Measurements from ENCODE around the gene RNF214.
"Not testable (repeated sequence)": the region's sequence is repeated elsewhere in the genome, so short reads cannot be mapped to it uniquely, and the experiment has no call there.

The RNF214 gene

GRCh38 chr11:117259417-117259816 is 26.9 kb downstream of the RNF214 start:
- no peak overlapping the region for H3K23ac ChIP-seq (ENCODE audit: low read length)
- no peak overlapping the region for H3K4me2 ChIP-seq (ENCODE audit: low read length)
- no peak overlapping the region for H2AK5ac ChIP-seq (ENCODE audit: low read length)
- no peak overlapping the region for H4K8ac ChIP-seq (ENCODE audit: low read depth, low read length)
- no peak overlapping the region for H3K18ac ChIP-seq (ENCODE audit: low read length)
- H3K27me3 ChIP-seq (ENCODE audit: insufficient read depth, low read length), result no peaks in the 10 kb centered on the region
- H4K91ac ChIP-seq (ENCODE audit: low read depth, low read length), result no peak overlapping the region
- H2BK12ac ChIP-seq (ENCODE audit: low read length), result no peak overlapping the region
- H2AFZ ChIP-seq (ENCODE audit: insufficient read depth, low read length, poor library complexity), result no peak overlapping the region
- no peak overlapping the region for H2BK5ac ChIP-seq (ENCODE audit: low read depth, low read length, poor library complexity)
- H3K4ac ChIP-seq (ENCODE audit: low read depth, low read length), result no peak overlapping the region
- H3K27ac ChIP-seq (ENCODE audit: low read depth, low read length), result no peak overlapping the region
- no peak for DNase-seq
- H3K79me2 ChIP-seq (ENCODE audit: control insufficient read depth, insufficient read depth, low read length, poor library complexity), result no peaks in the 10 kb centered on the region
- no peak overlapping the region for H2BK120ac ChIP-seq (ENCODE audit: insufficient read depth, low read length, poor library complexity)
- WGBS (ENCODE audit: extremely low coverage, insufficient coverage, insufficient read length), result no CpG with 5 or more reads among the region's 1 CpG
- H3K14ac ChIP-seq (ENCODE audit: low read length), result no peak overlapping the region
- peaks cover 5 to 11% of the 10 kb centered on the region in 2 experiments for H3K36me3 ChIP-seq (ENCODE audit: control insufficient read depth in 1 of 2, insufficient read depth in 2 of 2, low read length in 2 of 2)
- no peak overlapping the region for H3K9ac ChIP-seq (ENCODE audit: low read length)
- H3K4me1 ChIP-seq (ENCODE audit: control insufficient read depth in 1 of 2, insufficient read depth in 2 of 2, low read length in 2 of 2), result no peaks in the 10 kb centered on the region
- H3K79me1 ChIP-seq (ENCODE audit: low read length), result no peaks in the 10 kb centered on the region
- H3K4me3 ChIP-seq (ENCODE audit: low read depth, low read length), result no peak overlapping the region
- no peak overlapping the region for H4K12ac ChIP-seq (ENCODE audit: low read depth, low read length)
- H3K9me3 ChIP-seq (ENCODE audit: insufficient read depth, low read depth, low read length), result no peaks in the 10 kb centered on the region

DNA sequence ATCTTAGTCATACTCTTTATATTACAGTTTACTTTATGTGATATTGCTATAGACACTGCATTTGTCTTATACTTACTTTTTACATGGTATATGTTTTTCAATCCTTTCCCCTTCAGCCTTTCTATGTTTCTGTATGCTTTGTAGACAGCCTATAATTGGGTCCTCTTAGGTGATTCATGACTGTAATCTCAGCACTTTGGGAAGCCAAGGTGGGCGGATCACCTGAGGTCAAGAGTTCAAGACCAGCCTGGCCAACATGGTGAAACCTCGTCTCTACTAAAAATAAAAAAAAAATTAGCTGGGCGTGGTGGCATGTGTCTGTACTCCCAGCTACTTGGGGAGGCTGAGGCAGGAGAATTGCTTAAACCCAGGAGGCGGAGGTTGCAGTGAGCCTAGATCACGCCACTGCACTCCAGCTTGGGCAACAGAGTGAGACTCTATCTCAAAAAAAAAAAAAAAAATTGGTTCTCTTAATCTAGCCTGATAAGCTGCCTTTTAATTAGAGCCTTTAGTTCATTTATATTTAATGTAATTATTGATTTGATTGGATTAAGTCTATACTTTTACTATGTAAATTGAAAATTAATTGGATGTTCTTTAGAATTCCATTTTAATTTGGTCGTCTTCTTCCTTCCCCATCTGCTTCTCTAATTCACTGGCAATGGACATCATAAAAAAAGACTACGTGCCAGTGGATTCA is 32.3 kb downstream of the RNF214 start:
- not testable (repeated sequence) for H3K4me1 ChIP-seq (ENCODE audit: control insufficient read depth in 1 of 2, insufficient read depth in 2 of 2, low read length in 2 of 2); H2BK5ac ChIP-seq (ENCODE audit: low read depth, low read length, poor library complexity); H4K91ac ChIP-seq (ENCODE audit: low read depth, low read length); H4K8ac ChIP-seq (ENCODE audit: low read depth, low read length); H3K4me3 ChIP-seq (ENCODE audit: low read depth, low read length); H2AFZ ChIP-seq (ENCODE audit: insufficient read depth, low read length, poor library complexity); H3K9me3 ChIP-seq (ENCODE audit: insufficient read depth, low read depth, low read length); H3K9ac ChIP-seq (ENCODE audit: low read length); H3K79me1 ChIP-seq (ENCODE audit: low read length); H3K4me2 ChIP-seq (ENCODE audit: low read length); H3K18ac ChIP-seq (ENCODE audit: low read length); H3K79me2 ChIP-seq (ENCODE audit: control insufficient read depth, insufficient read depth, low read length, poor library complexity); H3K14ac ChIP-seq (ENCODE audit: low read length); H3K4ac ChIP-seq (ENCODE audit: low read depth, low read length); H3K27me3 ChIP-seq (ENCODE audit: insufficient read depth, low read length); H3K23ac ChIP-seq (ENCODE audit: low read length); H2BK120ac ChIP-seq (ENCODE audit: insufficient read depth, low read length, poor library complexity); H2AK5ac ChIP-seq (ENCODE audit: low read length); H2BK12ac ChIP-seq (ENCODE audit: low read length); DNase-seq; H4K12ac ChIP-seq (ENCODE audit: low read depth, low read length); H3K27ac ChIP-seq (ENCODE audit: low read depth, low read length)
- WGBS (ENCODE audit: extremely low coverage, insufficient coverage, insufficient read length), result no CpG with 5 or more reads among the region's 7 CpGs
- H3K36me3 ChIP-seq (ENCODE audit: control insufficient read depth in 1 of 2, insufficient read depth in 2 of 2, low read length in 2 of 2), result peaks cover 2 to 16% of the 10 kb centered on the region in 2 experiments

DNA sequence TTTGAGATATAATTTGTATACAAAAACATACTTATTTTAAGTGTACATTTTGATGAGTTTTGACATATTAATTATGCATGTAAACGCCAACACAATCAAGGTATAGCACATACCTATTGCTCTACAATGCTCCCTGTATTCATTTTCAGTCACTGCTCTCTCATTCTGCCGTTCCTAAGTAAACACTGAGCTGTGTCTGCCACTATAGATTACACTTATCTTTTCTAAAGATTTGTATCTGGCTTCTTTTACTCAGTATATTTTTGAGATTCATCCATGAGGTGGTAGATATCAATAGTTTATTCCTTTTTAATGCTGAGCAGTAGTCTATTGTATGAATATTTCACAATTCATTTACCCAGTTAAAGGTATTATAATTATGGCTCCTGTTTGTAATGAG is 33.3 kb downstream of the RNF214 start:
- no peak for DNase-seq
- no peaks in the 10 kb centered on the region for H3K79me2 ChIP-seq (ENCODE audit: control insufficient read depth, insufficient read depth, low read length, poor library complexity)
- H3K27me3 ChIP-seq (ENCODE audit: insufficient read depth, low read length), result no peaks in the 10 kb centered on the region
- no peak overlapping the region for H3K4me2 ChIP-seq (ENCODE audit: low read length)
- H3K23ac ChIP-seq (ENCODE audit: low read length), result no peak overlapping the region
- H4K91ac ChIP-seq (ENCODE audit: low read depth, low read length), result no peak overlapping the region
- H4K8ac ChIP-seq (ENCODE audit: low read depth, low read length), result no peak overlapping the region
- no peak overlapping the region for H3K18ac ChIP-seq (ENCODE audit: low read length)
- H3K36me3 ChIP-seq (ENCODE audit: control insufficient read depth in 1 of 2, insufficient read depth in 2 of 2, low read length in 2 of 2), result peaks cover 0 to 13% of the 10 kb centered on the region in 2 experiments
- H3K4ac ChIP-seq (ENCODE audit: low read depth, low read length), result no peak overlapping the region
- peaks cover 4% of the 10 kb centered on the region for H3K79me1 ChIP-seq (ENCODE audit: low read length)
- no peak overlapping the region for H2AFZ ChIP-seq (ENCODE audit: insufficient read depth, low read length, poor library complexity)
- H3K4me1 ChIP-seq (ENCODE audit: control insufficient read depth in 1 of 2, insufficient read depth in 2 of 2, low read length in 2 of 2), result peaks cover 8 to 9% of the 10 kb centered on the region in 2 experiments
- H4K12ac ChIP-seq (ENCODE audit: low read depth, low read length), result no peak overlapping the region
- no peak overlapping the region for H2BK12ac ChIP-seq (ENCODE audit: low read length)
- no CpG with 5 or more reads among the region's 2 CpGs for whole genome bisulfite sequencing (ENCODE audit: extremely low coverage, insufficient coverage, insufficient read length)
- H2BK5ac ChIP-seq (ENCODE audit: low read depth, low read length, poor library complexity), result no peak overlapping the region
- H3K9me3 ChIP-seq (ENCODE audit: insufficient read depth, low read depth, low read length), result no peaks in the 10 kb centered on the region
- H3K14ac ChIP-seq (ENCODE audit: low read length), result no peak overlapping the region
- no peak overlapping the region for H3K9ac ChIP-seq (ENCODE audit: low read length)
- H2AK5ac ChIP-seq (ENCODE audit: low read length), result no peak overlapping the region
- no peak overlapping the region for H2BK120ac ChIP-seq (ENCODE audit: insufficient read depth, low read length, poor library complexity)
- no peak overlapping the region for H3K27ac ChIP-seq (ENCODE audit: low read depth, low read length)
- H3K4me3 ChIP-seq (ENCODE audit: low read depth, low read length), result no peak overlapping the region

GRCh38 chr11:117269856-117270255 is 37.4 kb downstream of the RNF214 start:
- no peak overlapping the region for H3K14ac ChIP-seq (ENCODE audit: low read length)
- H3K79me1 ChIP-seq (ENCODE audit: low read length), result peaks cover 5% of the 10 kb centered on the region
- DNase-seq, result peak in 1 of 2 donors; percentile 59

More at GRCh38 chr11:117269856-117270255, 37.4 kb downstream of the RNF214 start:
- H3K9ac ChIP-seq (ENCODE audit: low read length), result no peak overlapping the region
- no peak overlapping the region for H3K18ac ChIP-seq (ENCODE audit: low read length)
- no peak overlapping the region for H2BK5ac ChIP-seq (ENCODE audit: low read depth, low read length, poor library complexity)
- no peak overlapping the region for H3K4me2 ChIP-seq (ENCODE audit: low read length)
- WGBS (ENCODE audit: extremely low coverage, insufficient coverage, insufficient read length), result no CpG with 5 or more reads among the region's 2 CpGs
- no peak overlapping the region for H2AK5ac ChIP-seq (ENCODE audit: low read length)
- no peak overlapping the region for H4K8ac ChIP-seq (ENCODE audit: low read depth, low read length)
- H3K4me1 ChIP-seq (ENCODE audit: control insufficient read depth in 1 of 2, insufficient read depth in 2 of 2, low read length in 2 of 2), result peaks cover 13 to 14% of the 10 kb centered on the region in 2 experiments
- peaks cover 4% of the 10 kb centered on the region for H3K9me3 ChIP-seq (ENCODE audit: insufficient read depth, low read depth, low read length)
- H4K12ac ChIP-seq (ENCODE audit: low read depth, low read length), result no peak overlapping the region
- no peaks in the 10 kb centered on the region for H3K79me2 ChIP-seq (ENCODE audit: control insufficient read depth, insufficient read depth, low read length, poor library complexity)
- H2BK12ac ChIP-seq (ENCODE audit: low read length), result no peak overlapping the region
- H3K4me3 ChIP-seq (ENCODE audit: low read depth, low read length), result no peak overlapping the region
- H3K36me3 ChIP-seq (ENCODE audit: control insufficient read depth in 1 of 2, insufficient read depth in 2 of 2, low read length in 2 of 2), result peaks cover 4 to 6% of the 10 kb centered on the region in 2 experiments
- H2AFZ ChIP-seq (ENCODE audit: insufficient read depth, low read length, poor library complexity), result no peak overlapping the region
- no peak overlapping the region for H2BK120ac ChIP-seq (ENCODE audit: insufficient read depth, low read length, poor library complexity)
- H4K91ac ChIP-seq (ENCODE audit: low read depth, low read length), result no peak overlapping the region
- no peaks in the 10 kb centered on the region for H3K27me3 ChIP-seq (ENCODE audit: insufficient read depth, low read length)
- H3K23ac ChIP-seq (ENCODE audit: low read length), result no peak overlapping the region
- H3K4ac ChIP-seq (ENCODE audit: low read depth, low read length), result no peak overlapping the region
- H3K27ac ChIP-seq (ENCODE audit: low read depth, low read length), result no peak overlapping the region
